GM18517 (cell line): Measurements from ENCODE around the gene FARS2.
A peak's percentile ranks its signal among the peaks of the same experiment; 100 is the strongest.

ENCODE experiments used
- ATAC-seq: cut with Tn5 transposase; IDR thresholded peaks from one replicate; pipeline ENCODE4 v1.9.1; 2021; ENCODE audit warnings: mild to moderate bottlenecking, moderate library complexity; ENCODE audit not compliant: unreplicated experiment

FARS2 gene

GRCh38 chr6:5459346-5459745 is 198.0 kb downstream of the FARS2 start:
- ATAC-seq, result no peak

- ATAC-seq, result no peak
Observed at GRCh38 chr6:5461365-5461764, 200.1 kb downstream of the FARS2 start.

GRCh38 chr6:5462856-5463255 is 201.5 kb downstream of the FARS2 start:
- no peak for ATAC-seq

GRCh38 chr6:5463690-5464089 is 202.4 kb downstream of the FARS2 start:
- ATAC-seq, result no peak

GRCh38 chr6:5464099-5464885 is 203.0 kb downstream of the FARS2 start:
- no peak for ATAC-seq

GRCh38 chr6:5466281-5467136 is 205.2 kb downstream of the FARS2 start:
- no peak for ATAC-seq

- no peak for ATAC-seq
Observed at GRCh38 chr6:5468586-5468985, 207.3 kb downstream of the FARS2 start.

- ATAC-seq, result no peak
Observed at GRCh38 chr6:5469101-5469846, 208.0 kb downstream of the FARS2 start.

GRCh38 chr6:5471044-5471443 is 209.7 kb downstream of the FARS2 start:
- no peak for ATAC-seq

GRCh38 chr6:5471637-5472398 is 210.5 kb downstream of the FARS2 start:
- no peak for ATAC-seq

GRCh38 chr6:5472571-5472970 is 211.3 kb downstream of the FARS2 start:
- ATAC-seq, result no peak

- ATAC-seq, result no peak
Observed at GRCh38 chr6:5475779-5476178, 214.5 kb downstream of the FARS2 start.

GRCh38 chr6:5478380-5478779 is 217.1 kb downstream of the FARS2 start:
- ATAC-seq, result no peak

GRCh38 chr6:5481033-5481432 is 219.7 kb downstream of the FARS2 start:
- no peak for ATAC-seq

GRCh38 chr6:5481750-5482149 is 220.4 kb downstream of the FARS2 start:
- no peak for ATAC-seq

- no peak for ATAC-seq
Observed at GRCh38 chr6:5482619-5483018, 221.3 kb downstream of the FARS2 start.

- ATAC-seq, result no peak
Observed at GRCh38 chr6:5484692-5485091, 223.4 kb downstream of the FARS2 start.

GRCh38 chr6:5486214-5486613 is 224.9 kb downstream of the FARS2 start:
- peak; percentile 96 for ATAC-seq

- no peak for ATAC-seq
Observed at GRCh38 chr6:5490501-5491069, 229.3 kb downstream of the FARS2 start.

GRCh38 chr6:5492356-5492755 is 231.0 kb downstream of the FARS2 start:
- ATAC-seq, result no peak
